Measurements from ENCODE around the gene PLVAP. TPM values are rescaled to one million over a fixed set of nuclear protein-coding genes. Genes with fewer than 3 reads are reported as not detected.

The PLVAP gene
- total and polyA plus RNA-seq, 9 of the 15 experiments (the other 6 are each of a cell fraction or from before 2014, with no cell fraction given), result 0.09 to 0.84 (median 0.51) TPM; not detected in 4

DNA sequence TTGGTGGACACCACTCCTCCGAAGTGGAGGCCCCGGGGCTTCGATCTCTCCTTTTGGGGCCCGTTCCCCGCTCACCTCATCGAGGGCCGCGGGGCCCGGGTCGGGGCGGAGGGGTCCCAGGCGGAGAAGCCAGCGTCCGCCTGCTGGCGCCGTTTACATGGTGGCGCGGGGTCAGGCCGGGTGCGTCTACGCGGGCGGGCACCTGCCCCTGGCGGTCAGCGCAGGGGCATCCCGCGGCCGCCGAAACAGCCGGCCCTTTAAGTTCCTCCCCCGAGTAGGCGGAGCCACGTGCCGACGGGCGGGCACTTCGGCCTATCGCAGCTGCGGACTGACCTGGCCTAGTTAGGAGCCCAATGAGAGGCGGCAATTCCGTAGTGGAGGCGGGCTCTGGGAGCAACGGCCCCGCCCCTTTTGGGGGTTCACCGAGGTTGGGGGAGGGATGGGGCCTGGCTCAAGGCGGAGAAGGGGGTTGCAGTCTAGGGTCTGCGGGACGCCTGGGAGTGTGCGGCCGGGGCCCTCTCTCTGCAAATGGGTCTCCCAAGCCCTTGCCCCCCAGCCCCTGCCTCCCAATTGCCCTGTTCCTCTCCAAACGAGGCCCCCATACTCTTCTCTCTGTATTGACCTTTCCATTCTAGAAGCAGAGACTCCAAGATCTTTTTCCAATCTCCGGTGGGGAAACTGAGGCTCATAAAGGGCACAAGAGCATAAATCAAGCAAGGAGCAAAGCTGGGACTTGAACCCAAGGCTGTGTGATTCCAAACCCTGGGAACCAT is 73.8 kb downstream of the PLVAP start, which contains the start of gene ABHD8 (continued):
- peak; percentile 19 to 72 for TF ChIP-seq E2F6 (IDR thresholded peaks at IDR 0.05; ENCODE audit: borderline replicate concordance in 1 of 2, extremely low read depth in 1 of 2, insufficient read depth in 1 of 2, insufficient read length in 1 of 2, low read depth in 1 of 2, low read length in 1 of 2, poor library complexity in 1 of 2, severe bottlenecking in 1 of 2)
- 0 out of 4 replicates have a peak, but pooled peaks of 1 of the 2 experiments have one; percentile 21 for TF ChIP-seq SIN3A (IDR thresholded peaks at IDR 0.05; ENCODE audit: borderline replicate concordance in 2 of 2, control insufficient read depth in 1 of 2, low read depth in 2 of 2, low read length in 2 of 2)
- peak; percentile 36 for TF ChIP-seq HNRNPLL (IDR thresholded peaks at IDR 0.05; ENCODE audit: low read depth, low read length, poor library complexity, severe bottlenecking)
- peak; percentile 72 for TF ChIP-seq ZNF740 (CRISPR knock-in tag; IDR thresholded peaks at IDR 0.05)
- peak in 1 of 2 experiments; percentile 85; a peak in 2 of 4 replicates for TF ChIP-seq ZNF740 (tag; IDR thresholded peaks at IDR 0.05)
- no peak for TF ChIP-seq SNRNP70 (optimal IDR thresholded peaks at IDR 0.05; ENCODE audit: low read depth, low read length)
- peak; percentile 71; the same call in 1 of the 2 replicates for TF ChIP-seq HMGXB4 (CRISPR knock-in tag; IDR thresholded peaks at IDR 0.05)
- TF ChIP-seq, protein P1, sequence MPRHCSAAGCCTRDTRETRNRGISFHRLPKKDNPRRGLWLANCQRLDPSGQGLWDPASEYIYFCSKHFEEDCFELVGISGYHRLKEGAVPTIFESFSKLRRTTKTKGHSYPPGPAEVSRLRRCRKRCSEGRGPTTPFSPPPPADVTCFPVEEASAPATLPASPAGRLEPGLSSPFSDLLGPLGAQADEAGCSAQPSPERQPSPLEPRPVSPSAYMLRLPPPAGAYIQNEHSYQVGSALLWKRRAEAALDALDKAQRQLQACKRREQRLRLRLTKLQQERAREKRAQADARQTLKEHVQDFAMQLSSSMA (CRISPR knock-in tag; IDR thresholded peaks at IDR 0.05), result no peak
- TF ChIP-seq, protein P2, sequence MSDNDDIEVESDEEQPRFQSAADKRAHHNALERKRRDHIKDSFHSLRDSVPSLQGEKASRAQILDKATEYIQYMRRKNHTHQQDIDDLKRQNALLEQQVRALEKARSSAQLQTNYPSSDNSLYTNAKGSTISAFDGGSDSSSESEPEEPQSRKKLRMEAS (CRISPR knock-in tag; IDR thresholded peaks at IDR 0.05), result peak; percentile 72
- TF ChIP-seq ARID4B (CRISPR knock-in tag; IDR thresholded peaks at IDR 0.05), result no peak
- TF ChIP-seq LARP7 (IDR thresholded peaks at IDR 0.05), result no peak
- TF ChIP-seq, protein P3, sequence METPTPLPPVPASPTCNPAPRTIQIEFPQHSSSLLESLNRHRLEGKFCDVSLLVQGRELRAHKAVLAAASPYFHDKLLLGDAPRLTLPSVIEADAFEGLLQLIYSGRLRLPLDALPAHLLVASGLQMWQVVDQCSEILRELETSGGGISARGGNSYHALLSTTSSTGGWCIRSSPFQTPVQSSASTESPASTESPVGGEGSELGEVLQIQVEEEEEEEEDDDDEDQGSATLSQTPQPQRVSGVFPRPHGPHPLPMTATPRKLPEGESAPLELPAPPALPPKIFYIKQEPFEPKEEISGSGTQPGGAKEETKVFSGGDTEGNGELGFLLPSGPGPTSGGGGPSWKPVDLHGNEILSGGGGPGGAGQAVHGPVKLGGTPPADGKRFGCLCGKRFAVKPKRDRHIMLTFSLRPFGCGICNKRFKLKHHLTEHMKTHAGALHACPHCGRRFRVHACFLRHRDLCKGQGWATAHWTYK (CRISPR knock-in tag; IDR thresholded peaks at IDR 0.05), result no peak
- no peak for TF ChIP-seq MAFF (IDR thresholded peaks at IDR 0.05; ENCODE audit: low read length)
- no peak for TF ChIP-seq SMARCC2 (IDR thresholded peaks at IDR 0.05; ENCODE audit: low read depth)

All from K562 (cell line).